LHCN-M2 (cell line): Measurements from ENCODE around the gene AAK1. TPM values are rescaled to one million over a fixed set of nuclear protein-coding genes. Genes with fewer than 3 reads are reported as not detected.

Experiments used
- DNase-seq: peaks from one replicate; pipeline ENCODE4 v3.0.0-alpha.2; 2012; ENCODE audit warnings: low read depth
- total RNA-seq: library from RNA; depleted of rRNA; stranded (reverse); fragments of >200 nt; gene quantifications from 2 replicates; pipeline ENCODE4 v1.2.3, GENCODE V29; 2014

AAK1 gene
- total RNA-seq, 1 experiment from 2014 or later: 44.1 TPM

GRCh38 chr2:69538872-69539548, 104.5 kb downstream of the AAK1 start:
- DNase-seq: peak; percentile 5

DNA sequence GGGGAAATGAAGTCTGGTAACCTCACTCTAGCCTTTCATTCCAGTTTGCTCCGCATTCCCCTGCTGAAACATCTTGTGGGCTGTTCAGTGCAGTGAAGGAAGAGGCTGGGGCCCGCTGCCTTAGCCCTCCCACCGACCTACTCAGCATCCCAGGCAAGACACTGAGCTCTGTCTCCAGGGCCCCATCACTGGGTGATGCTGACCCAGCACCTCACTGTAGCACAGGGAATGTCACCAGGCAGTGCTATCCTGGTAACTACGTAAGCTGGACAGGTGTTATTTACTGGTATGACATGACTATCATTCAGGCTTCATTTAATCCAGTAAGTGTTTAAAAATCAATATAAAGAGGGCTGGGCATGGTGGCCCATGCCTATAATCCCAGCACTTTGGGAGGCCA, 105.3 kb downstream of the AAK1 start:
- DNase-seq: no peak

GRCh38 chr2:69535817-69536241, 107.7 kb downstream of the AAK1 start:
- DNase-seq: no peak

DNA sequence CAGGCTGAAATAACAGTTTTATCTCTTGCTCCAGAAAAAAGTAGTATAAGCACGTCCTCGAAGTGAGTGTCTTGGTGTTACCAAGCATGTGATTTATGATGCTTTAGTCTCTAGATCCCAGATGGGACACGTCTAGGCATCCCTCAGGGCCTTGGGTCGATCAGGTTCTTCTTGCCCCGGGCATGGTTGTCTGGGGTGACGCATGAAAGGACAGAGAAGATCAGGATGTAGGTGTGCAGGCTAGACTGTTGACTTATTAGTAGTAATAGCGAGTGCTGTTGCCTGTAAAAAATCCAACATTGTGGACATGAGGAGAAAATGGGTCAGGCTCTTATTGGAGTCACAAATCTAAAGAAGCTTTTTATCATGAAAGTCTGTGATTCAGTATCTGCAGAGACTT, 112.4 kb downstream of the AAK1 start:
- DNase-seq: no peak

- DNase-seq: no peak
Observed at GRCh38 chr2:69529480-69529879, 114.1 kb downstream of the AAK1 start.

DNA sequence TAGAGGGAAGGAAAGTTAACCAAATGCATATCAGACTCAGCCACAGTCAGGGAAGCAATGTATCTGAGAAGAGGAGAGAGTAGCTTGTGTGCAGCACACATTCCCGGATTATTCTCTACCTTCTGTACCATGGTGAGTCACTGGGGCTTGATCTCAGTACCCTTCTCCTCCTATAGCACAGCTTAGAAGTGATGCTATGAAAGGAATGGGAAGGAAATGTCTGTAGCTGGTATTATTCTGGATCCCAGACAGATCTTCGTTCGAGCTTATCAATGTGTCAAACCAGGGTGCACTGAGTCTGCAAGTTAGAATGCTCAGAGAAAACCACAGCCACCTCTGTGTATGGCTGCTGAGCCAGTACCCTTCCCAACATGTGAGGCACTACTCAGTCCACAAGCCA, 118.3 kb downstream of the AAK1 start:
- DNase-seq: no peak

- DNase-seq: no peak
Observed at GRCh38 chr2:69524799-69525198, 118.7 kb downstream of the AAK1 start.

- no peak for DNase-seq
Observed at GRCh38 chr2:69521747-69522146, 121.8 kb downstream of the AAK1 start.

DNA sequence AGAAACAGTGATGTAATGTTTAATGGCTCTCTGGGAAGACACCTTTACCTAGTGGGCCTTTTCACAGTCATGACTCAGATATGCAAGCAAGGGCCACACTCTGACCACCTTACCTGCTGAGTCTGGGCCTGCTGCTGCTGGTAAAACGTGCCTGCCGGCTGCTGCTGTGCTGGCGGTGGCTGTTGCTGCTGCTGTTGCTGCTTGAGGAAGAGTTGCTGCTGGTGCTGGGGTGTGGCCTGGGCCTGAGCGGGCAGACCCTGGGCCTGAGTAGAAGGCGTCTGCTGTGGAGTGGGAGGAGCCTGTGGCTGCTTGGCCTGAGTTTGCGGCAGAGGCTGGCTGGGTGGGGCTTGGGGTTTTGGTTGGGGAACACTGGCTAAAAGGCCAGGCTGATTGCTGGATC, 124.7 kb downstream of the AAK1 start:
- no peak for DNase-seq

DNA sequence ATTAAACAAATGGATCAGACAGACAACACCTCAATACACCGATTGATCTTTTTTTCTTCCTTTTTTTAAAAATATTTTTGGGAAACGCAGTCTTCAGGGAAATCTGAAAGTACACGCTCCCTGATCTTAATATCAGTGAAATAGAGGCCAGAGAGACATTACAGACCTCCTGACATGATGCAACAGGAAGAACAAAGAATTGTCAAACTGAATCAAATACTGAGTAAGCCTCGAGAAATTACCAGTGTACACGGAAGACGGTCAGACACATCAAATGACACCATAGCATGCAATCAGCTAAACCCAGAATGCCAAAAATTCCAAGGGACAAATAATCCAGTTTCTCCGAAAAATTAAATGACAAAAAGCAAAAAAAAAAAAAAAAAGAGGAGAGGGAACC, 126.1 kb downstream of the AAK1 start:
- no peak for DNase-seq

DNA sequence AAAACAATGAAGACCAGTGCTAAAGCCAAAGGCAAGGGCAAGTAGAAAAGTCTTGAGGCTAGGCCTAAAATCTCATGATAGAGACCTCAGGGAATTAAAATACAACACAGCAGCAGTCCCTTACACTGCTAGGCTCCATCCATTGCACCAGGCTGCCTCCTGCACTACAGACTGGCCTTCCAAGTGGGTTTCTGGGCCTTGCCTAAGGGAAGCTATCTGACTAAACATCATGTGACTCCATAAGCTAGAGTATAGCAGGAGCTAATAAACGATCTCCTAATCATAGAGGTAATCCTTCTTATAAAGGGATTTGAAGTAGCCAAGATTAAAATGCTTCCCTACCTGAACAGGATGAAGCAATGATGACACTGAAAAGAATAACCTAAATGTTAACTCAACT, 128.7 kb downstream of the AAK1 start:
- DNase-seq: no peak

DNA sequence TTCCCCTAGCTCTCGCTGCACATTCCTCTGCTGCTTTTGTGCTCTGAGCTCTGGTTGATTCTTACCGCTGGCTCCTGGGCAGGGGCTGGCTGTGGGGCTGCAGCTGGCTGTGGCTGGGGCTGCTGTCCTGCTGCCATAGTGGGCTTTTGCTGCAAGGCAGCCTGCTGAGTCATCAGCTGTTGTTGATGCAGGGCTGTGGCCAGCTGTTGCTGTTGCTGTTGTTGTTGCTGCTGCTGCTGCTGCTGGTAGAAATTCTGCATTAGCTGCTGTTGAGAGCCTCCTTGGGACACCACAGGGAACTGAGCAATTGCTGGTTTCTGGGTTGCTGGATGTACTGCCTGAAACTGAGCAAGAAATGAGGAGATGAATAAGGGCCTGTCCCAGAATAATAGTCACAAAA, 129.1 kb downstream of the AAK1 start:
- DNase-seq: peak; percentile 93

DNA sequence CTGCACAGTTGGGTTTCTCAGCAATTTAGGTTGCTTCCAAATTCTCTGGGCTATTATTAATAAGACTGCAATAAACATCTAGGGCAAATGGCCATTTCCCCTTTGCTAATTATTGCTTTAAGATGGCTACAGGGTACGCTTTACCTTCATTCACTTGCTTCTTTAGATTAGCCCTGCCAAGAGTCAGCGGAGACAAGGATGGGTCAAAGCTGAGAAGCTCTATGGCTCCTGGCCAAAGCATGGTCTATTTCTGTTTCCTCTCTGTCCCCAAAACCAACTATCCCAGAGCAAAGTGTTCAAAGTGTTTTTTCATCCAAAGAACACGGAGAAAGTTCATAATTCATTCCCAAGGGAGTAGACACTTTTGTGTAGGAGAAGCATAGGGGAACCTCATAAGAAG, 131.1 kb downstream of the AAK1 start:
- no peak for DNase-seq

GRCh38 chr2:69510204-69510603, 133.3 kb downstream of the AAK1 start:
- DNase-seq: no peak

- no peak for DNase-seq
Observed at GRCh38 chr2:69509750-69510140, 133.8 kb downstream of the AAK1 start.

DNA sequence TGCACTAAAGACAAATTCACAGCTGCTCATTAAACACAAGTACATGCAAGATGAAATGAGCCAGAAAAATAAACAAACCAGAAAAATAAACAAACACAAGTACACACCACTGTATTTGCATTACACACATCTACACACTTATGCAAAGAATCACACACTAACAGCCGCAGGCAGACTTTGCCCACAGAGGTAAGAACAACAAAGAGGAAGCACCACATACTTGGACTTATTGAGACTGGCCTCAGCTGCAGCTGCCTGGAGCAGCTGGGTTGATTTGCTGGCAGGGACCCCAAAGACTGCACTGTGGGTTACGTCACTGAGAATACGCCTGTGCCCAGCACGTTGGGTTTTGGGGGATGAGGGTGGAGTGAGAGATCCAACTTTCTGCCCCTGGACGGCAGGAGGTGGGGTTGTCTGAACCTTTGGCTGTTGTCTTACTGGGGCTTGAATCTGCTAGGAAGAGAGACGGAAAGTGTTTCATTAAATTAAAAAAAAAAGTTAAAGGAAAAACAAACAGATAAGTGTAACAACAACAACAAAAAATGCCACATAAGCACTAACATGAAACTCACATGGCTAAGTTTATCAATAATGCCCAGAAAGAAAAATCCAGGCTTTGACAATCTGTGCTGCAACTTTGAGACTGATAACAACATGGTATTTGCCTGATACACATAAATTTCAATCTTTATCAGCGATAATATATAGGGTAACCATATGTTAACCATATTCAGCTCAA, 134.4 kb downstream of the AAK1 start:
- peak; percentile 59 for DNase-seq

DNA sequence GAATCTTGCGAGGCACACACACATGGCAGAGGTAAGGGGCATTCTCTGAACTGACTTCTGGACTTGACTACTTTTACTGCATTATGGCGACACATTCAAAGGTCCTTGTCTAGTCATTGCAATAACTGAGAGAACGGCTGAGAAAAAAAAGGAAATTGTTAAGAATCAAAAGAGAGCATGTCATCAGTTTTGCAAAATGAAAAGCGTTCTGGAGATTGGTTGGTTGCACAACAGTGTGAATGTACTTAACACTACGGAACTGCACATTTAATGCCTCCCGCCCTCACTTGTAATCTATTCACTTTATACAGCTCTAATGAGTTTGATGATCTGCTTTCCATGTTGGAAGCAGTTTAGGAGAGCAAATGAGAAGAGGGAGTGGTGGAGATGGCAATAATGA, 137.8 kb downstream of the AAK1 start:
- no peak for DNase-seq

- DNase-seq: no peak
Observed at GRCh38 chr2:69501301-69501700, 142.2 kb downstream of the AAK1 start.

- no peak for DNase-seq
Observed at GRCh38 chr2:69499966-69500365, 143.6 kb downstream of the AAK1 start.

DNA sequence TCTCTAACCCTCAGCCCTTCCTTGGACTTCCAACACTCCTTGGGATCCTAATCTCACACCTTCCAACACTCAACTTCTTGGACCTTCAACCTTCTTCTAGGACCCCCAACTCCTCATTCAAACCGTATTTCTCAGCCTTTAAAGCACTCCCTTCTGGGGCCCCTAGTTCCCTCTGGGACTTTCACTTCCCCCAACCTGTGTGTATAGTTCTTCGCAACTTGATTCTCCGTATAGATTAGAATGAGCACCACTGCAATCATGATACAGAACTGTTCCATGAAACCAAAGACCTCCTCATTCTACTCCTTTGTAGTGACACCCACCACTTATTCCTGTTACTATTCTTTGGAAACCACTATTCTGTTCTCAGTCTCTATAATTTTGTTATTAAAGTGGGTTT, 144.3 kb downstream of the AAK1 start:
- no peak for DNase-seq

GRCh38 chr2:69495861-69496260, 147.7 kb downstream of the AAK1 start:
- no peak for DNase-seq

- no peak for DNase-seq
Observed at GRCh38 chr2:69495008-69495407, 148.5 kb downstream of the AAK1 start.

GRCh38 chr2:69494126-69494525, 149.4 kb downstream of the AAK1 start:
- DNase-seq: no peak
